ENCODE measurements around the gene MAPK8.

The MAPK8 gene

GRCh38 chr10:48284811-48285210 lies 21.7 kb upstream of the MAPK8 start:
- TF ChIP-seq, protein P1, sequence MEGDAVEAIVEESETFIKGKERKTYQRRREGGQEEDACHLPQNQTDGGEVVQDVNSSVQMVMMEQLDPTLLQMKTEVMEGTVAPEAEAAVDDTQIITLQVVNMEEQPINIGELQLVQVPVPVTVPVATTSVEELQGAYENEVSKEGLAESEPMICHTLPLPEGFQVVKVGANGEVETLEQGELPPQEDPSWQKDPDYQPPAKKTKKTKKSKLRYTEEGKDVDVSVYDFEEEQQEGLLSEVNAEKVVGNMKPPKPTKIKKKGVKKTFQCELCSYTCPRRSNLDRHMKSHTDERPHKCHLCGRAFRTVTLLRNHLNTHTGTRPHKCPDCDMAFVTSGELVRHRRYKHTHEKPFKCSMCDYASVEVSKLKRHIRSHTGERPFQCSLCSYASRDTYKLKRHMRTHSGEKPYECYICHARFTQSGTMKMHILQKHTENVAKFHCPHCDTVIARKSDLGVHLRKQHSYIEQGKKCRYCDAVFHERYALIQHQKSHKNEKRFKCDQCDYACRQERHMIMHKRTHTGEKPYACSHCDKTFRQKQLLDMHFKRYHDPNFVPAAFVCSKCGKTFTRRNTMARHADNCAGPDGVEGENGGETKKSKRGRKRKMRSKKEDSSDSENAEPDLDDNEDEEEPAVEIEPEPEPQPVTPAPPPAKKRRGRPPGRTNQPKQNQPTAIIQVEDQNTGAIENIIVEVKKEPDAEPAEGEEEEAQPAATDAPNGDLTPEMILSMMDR (IDR thresholded peaks at IDR 0.05; ENCODE audit: extremely low read depth, insufficient read depth, missing control alignments): no peak
- in situ Hi-C loops (cut with MboI; ENCODE audit: low pct_unique_long_range_greater_than_20kb, low sequenced_read_pairs, unreplicated experiment): loop anchor here (10.0 kb wide), 1 partner anchor 70 kb away; no protein-coding TSS in a partner anchor
- DNase-seq (ENCODE audit: low spot score): no peak

GRCh38 chr10:48285710-48286109 lies 20.8 kb upstream of the MAPK8 start:
- in situ Hi-C loops (cut with MboI; ENCODE audit: low pct_unique_long_range_greater_than_20kb, low sequenced_read_pairs, unreplicated experiment): loop anchor here (10.0 kb wide), 1 partner anchor 71 kb away; no protein-coding TSS in a partner anchor
- TF ChIP-seq, protein P1 (IDR thresholded peaks at IDR 0.05; ENCODE audit: extremely low read depth, insufficient read depth, missing control alignments): no peak

GRCh38 chr10:48286356-48286755 lies 20.1 kb upstream of the MAPK8 start:
- no peak for DNase-seq (ENCODE audit: low spot score)
- in situ Hi-C loops (cut with MboI; ENCODE audit: low pct_unique_long_range_greater_than_20kb, low sequenced_read_pairs, unreplicated experiment): loop anchor here (10.0 kb wide), 1 partner anchor 72 kb away; no protein-coding TSS in a partner anchor
- TF ChIP-seq, protein P1 (IDR thresholded peaks at IDR 0.05; ENCODE audit: extremely low read depth, insufficient read depth, missing control alignments): no peak

More at GRCh38 chr10:48285710-48286109, 20.8 kb upstream of the MAPK8 start:
- DNase-seq (ENCODE audit: low spot score): peak; percentile 45

DNA sequence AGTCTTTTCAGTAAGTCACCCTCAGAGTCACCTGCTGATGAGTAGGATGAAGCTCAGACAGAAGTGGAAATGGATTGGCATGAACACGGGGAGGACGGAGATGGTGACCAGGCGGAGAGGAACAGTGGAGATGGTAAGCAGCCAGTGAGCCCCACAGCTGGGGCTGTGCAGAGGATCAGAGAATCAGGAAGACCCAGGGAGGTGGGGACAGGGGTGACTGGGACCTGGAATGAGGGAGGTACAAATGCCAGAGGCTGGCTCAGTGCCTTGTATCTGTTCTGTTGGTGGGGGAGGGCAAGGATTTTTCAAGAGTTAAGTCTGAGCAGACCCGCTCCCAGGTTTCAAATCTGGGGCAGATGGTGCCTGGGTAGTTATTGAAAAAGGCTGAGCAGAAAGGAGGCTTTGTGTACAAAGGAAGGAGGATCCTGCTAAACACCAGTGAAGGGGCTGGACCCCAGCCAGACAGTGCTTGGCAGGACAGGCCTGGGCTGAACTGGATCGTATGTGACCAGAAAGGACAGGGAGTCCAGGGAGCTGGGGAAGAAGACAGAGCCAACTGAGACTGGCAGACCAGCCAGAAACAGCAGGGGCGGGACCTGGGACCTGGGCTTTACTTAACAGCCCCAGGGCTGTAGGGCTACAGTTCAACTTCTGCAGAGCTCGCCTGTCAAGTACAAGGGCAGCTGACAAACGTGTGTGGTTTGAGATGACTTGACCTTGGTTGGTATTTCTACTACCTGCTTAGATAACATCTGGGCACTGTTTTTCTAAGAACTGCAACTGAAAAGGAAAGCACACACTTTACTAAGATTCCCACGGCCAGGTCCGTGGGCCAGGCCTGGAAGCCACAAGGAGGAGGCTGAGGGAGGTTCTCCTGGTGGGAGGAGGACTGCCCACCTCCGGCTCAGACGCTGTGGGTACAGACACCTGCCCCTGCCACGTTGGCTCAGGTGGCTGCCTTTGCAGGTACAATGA lies 18.8 kb upstream of the MAPK8 start:
- TF ChIP-seq, protein P1 (IDR thresholded peaks at IDR 0.05; ENCODE audit: extremely low read depth, insufficient read depth, missing control alignments): no peak

DNA sequence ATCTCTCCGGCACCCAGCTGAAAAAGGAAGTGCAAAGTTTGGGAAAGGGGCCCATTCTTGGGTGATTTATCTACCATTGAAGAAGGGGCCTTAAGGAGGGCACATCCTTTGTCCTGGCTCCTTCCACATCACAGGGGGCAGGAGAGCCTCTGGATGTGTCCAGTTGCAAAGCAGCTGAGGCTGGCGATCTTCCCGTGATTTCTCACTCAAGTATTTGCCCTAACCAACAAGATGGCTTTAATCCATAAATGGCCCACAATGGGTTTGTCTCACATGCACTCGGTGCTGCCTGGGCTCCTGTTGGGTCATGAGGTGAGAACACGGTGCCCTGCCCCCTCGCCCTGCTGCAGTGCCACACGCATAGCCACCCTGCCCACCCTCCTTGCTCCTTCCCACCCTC lies 17.8 kb upstream of the MAPK8 start:
- TF ChIP-seq, protein P1 (IDR thresholded peaks at IDR 0.05; ENCODE audit: extremely low read depth, insufficient read depth, missing control alignments): no peak
- DNase-seq (ENCODE audit: low spot score): no peak
- in situ Hi-C loops (cut with MboI; ENCODE audit: low pct_unique_long_range_greater_than_20kb, low sequenced_read_pairs, unreplicated experiment): loop anchor here (10.0 kb wide), 1 partner anchor 74 kb away; no protein-coding TSS in a partner anchor

More for the DNA sequence above, 18.8 kb upstream of the MAPK8 start:
- in situ Hi-C loops (cut with MboI; ENCODE audit: low pct_unique_long_range_greater_than_20kb, low sequenced_read_pairs, unreplicated experiment): loop anchor here (10.0 kb wide), 1 partner anchor 73 kb away; no protein-coding TSS in a partner anchor
- no peak for DNase-seq (ENCODE audit: low spot score)

GRCh38 chr10:48289501-48290238 lies 16.8 kb upstream of the MAPK8 start:
- in situ Hi-C loops (cut with MboI; ENCODE audit: low pct_unique_long_range_greater_than_20kb, low sequenced_read_pairs, unreplicated experiment): loop anchor here (10.0 kb wide), 1 partner anchor 75 kb away; no protein-coding TSS in a partner anchor
- DNase-seq (ENCODE audit: low spot score): peak; percentile 40
- TF ChIP-seq, protein P1 (IDR thresholded peaks at IDR 0.05; ENCODE audit: extremely low read depth, insufficient read depth, missing control alignments): peak; percentile 86
